ENCODE measurements around the gene ATF1. TPM values are rescaled to one million over a fixed set of nuclear protein-coding genes. Genes with fewer than 3 reads are reported as not detected.

The ATF1 gene
- total RNA-seq, 1 donor from 2014 or later, result 41.0 TPM

DNA sequence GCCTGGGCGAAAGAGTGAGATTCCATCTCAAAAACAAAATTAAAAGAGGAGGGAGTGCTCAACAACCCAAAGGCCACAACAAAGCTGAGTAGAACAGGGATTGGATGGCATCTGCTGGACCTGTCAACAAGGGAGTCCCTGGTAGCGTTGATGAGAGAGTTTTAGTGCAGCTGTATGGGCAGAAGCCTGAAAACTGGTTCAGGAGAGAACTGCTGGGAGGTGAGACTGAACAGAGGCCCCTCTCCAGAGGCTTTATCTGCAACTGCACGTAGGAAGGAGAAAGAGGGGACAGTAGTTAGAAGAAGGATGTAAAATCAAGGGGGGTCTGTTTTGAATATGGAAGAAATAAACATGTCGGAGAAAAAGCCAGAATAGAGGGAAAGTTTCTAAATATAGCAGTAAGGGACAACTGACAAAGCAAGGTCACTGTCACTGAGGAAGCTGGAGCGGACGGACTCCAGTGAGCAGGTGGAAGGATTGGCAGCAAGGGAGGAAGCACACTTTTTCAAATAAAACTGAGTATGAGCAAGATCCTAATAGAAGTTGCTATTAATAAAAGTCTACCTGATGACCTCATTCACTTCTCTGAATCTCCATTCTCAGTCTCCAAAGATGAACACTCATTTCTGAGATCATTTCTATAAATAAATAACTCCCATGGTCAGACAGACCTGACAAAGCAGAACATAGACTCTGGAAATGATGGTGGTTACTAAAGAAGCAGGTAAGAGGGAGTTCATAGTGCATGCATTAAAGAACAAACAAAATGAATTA is 11.8 kb upstream of the ATF1 start:
- intact Hi-C loops (cut with micrococcal nuclease), result no loop called here

- intact Hi-C loops (cut with micrococcal nuclease), result no loop called here
Measured at GRCh38 chr12:50753232-50753769, 10.6 kb upstream of the ATF1 start.

- intact Hi-C loops (cut with micrococcal nuclease), result loop anchor here (1.0 to 10.0 kb wide), 14 partner anchors 61 to 1020 kb away; partner anchors contain the start of genes CSRNP2, DAZAP2, LARP4 and LETMD1
Measured at GRCh38 chr12:50764286-50765094, 589 bp downstream of the ATF1 start.

- intact Hi-C loops (cut with micrococcal nuclease), result loop anchor here (1.0 to 10.0 kb wide), 12 partner anchors 60 to 1021 kb away; partner anchors contain the start of genes CSRNP2, DAZAP2, LARP4 and LETMD1
Measured at GRCh38 chr12:50765095-50765911, 1.4 kb downstream of the ATF1 start.

GRCh38 chr12:50768391-50768790 is 4.5 kb downstream of the ATF1 start:
- intact Hi-C loops (cut with micrococcal nuclease), result loop anchor here (10.0 kb wide), 1 partner anchor 1024 kb away; the partner anchor contains the start of gene TMBIM6

DNA sequence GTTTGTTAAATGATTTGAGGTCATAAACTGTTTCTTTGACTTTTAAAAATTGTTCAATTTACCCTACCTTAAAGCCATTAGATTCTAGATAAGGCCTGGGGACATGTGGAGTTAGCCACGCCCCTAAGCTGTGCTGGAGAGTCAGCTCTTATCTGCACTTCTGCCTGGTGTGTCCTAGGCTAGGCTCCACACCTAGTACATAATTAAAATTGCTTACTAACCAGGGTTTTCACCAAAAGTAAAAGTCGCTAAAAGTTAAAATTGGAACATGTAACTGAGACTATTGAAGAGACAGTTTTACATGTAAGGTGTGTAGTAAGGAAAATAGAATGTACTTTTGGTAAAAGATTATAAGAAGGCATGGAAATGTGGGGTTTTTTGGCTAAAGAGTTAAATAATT is 4.9 kb downstream of the ATF1 start:
- intact Hi-C loops (cut with micrococcal nuclease), result loop anchor here (10.0 kb wide), 1 partner anchor 1024 kb away; the partner anchor contains the start of gene TMBIM6

- intact Hi-C loops (cut with micrococcal nuclease), result no loop called here
Measured at GRCh38 chr12:50771409-50771808, 7.5 kb downstream of the ATF1 start.

DNA sequence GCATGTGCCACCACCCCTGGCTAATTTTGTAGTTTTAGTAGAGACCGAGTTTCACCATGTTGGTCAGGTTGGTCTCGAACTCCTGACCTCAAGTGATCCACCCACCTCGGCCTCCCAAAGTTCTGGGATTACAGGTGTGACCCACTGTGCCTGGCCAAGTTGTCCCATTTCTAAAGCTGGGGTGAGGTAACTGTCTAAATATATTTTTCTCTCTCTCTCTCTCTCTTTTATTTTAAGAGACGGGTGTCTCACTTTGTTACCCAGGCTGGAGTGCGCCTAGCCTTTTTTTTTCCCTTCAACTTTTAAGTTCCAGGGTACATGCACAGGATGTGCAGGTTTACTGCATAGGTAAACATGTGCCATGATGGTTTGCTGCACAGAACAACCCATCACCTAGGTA is 8.6 kb downstream of the ATF1 start:
- intact Hi-C loops (cut with micrococcal nuclease), result no loop called here

- intact Hi-C loops (cut with micrococcal nuclease), result no loop called here
Measured at GRCh38 chr12:50772877-50773276, 9.0 kb downstream of the ATF1 start.

- intact Hi-C loops (cut with micrococcal nuclease), result no loop called here
Measured at GRCh38 chr12:50775251-50775650, 11.3 kb downstream of the ATF1 start.

DNA sequence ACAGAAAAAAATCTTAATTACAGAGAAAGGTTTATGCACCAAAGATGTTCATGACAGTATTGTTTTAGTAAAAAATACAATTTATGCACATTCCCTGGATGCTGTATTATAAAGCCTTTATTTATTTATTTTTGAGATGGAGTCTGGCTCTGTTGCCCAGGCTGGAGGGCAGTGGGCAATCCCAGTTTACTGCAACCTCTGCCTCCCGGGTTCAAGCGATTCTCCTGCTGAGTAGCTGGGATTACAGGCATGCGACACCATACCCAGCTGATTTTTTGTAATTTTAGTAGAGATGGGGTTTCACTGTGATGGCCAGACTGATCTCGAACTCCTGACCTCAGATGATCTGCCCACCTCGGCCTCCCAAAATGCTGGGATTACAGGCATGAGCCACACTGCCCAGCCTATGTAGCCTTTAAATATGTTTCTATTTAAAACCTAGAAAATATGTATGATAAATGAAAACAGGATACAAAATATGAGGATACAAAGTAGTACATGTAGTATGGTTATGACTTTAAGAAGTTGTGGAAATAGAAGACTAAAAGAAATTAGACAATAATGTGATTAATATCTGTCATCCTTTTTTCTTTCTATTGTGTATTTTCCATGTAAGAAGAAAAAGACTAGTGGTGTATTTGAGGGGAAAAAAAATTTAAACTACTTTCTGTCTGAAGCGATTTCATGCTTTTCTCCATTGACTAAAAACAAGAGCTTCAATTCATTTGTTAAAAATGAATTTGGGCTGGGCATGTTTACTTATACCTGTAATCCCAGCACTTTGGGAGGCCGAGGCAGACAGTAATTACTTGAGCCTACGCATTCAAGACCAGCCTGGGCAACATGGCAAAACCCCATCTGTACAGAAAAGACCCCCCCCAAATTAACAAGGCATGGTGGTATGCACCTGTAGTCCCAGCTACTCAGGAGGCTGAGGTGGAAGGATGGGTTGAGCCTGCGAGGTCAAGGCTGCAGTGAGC is 13.1 kb downstream of the ATF1 start:
- intact Hi-C loops (cut with micrococcal nuclease), result no loop called here

- intact Hi-C loops (cut with micrococcal nuclease), result no loop called here
Measured at GRCh38 chr12:50778663-50779590, 15.0 kb downstream of the ATF1 start.

GRCh38 chr12:50780013-50780412 is 16.1 kb downstream of the ATF1 start:
- intact Hi-C loops (cut with micrococcal nuclease), result no loop called here

- intact Hi-C loops (cut with micrococcal nuclease), result no loop called here
Measured at GRCh38 chr12:50784501-50784900, 20.6 kb downstream of the ATF1 start.

- intact Hi-C loops (cut with micrococcal nuclease), result no loop called here
Measured at GRCh38 chr12:50785406-50786001, 21.6 kb downstream of the ATF1 start.

DNA sequence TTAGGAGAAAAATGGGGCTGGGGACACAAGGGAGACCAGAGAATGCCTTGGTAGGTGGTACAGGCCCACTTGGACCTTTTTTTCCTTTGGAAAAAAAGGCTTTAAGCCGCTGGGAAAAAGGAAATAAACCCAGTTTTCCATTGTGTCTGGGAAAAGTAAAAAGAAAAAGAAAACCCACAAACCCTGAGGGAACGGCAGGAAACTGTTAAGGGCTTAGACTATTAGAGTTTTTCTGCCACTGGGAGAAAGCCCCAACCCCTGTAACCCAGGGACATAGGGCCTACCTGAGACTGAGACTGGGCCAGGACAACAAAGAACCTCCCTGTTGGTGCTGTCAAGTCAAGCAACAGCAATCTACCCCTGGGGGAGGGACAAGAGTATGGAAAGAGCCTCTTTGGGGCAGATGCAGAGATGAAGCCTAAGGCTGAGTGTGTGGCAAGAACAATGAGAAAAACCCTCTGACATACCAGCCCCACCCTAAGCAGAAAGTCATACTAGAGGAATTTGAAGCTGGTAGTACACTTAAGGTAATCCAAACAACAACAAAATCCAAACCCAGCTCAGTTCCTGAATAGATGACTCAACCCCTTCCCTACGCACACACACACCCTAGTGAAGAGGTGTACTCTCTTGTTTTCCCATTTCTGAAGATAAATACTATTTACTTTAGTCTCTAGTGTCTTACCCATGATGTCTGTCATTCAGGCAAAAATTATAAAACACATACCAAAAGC is 22.8 kb downstream of the ATF1 start:
- intact Hi-C loops (cut with micrococcal nuclease), result no loop called here

- intact Hi-C loops (cut with micrococcal nuclease), result no loop called here
Measured at GRCh38 chr12:50787618-50788017, 23.7 kb downstream of the ATF1 start.

- intact Hi-C loops (cut with micrococcal nuclease), result no loop called here
Measured at GRCh38 chr12:50788561-50788960, 24.7 kb downstream of the ATF1 start.
